Activated naive CD8-positive, alpha-beta T cell treated with anti-CD3 and anti-CD28 coated beads, Interleukin-2, amount 50 U/mL, for 24 hours (primary cell): ENCODE measurements around the gene ZNF519.
"Not testable (repeated sequence)": the region's sequence is repeated elsewhere in the genome, so short reads cannot be mapped to it uniquely, and the experiment has no call there.

Experiments
- ATAC-seq: fragments of 150-1000 bp; cut with Tn5 transposase; one replicate; pipeline ENCODE4 v1.10.0; 2021
- DNase-seq: peaks from one replicate; pipeline ENCODE4 v3.0.0; 2021
- H3K27ac Mint-ChIP-seq: one replicate; pipeline ENCODE4 v1.8.0; 2021; ENCODE audit warnings: mild to moderate bottlenecking, mixed read lengths
- H3K27me3 Mint-ChIP-seq: one replicate; pipeline ENCODE4 v1.8.0; 2021; ENCODE audit warnings: mixed read lengths
- H3K36me3 Mint-ChIP-seq: one replicate; pipeline ENCODE4 v1.8.0; 2021; ENCODE audit warnings: low read depth, mixed read lengths
- H3K4me1 Mint-ChIP-seq: one replicate; pipeline ENCODE4 v1.8.0; 2021; ENCODE audit warnings: mixed read lengths
- H3K4me3 Mint-ChIP-seq: one replicate; pipeline ENCODE4 v1.8.0; 2021; ENCODE audit warnings: mild to moderate bottlenecking, moderate library complexity, mixed read lengths
- H3K9me3 Mint-ChIP-seq: one replicate; pipeline ENCODE4 v1.8.0; 2021; ENCODE audit warnings: mixed read lengths

Gene ZNF519

DNA sequence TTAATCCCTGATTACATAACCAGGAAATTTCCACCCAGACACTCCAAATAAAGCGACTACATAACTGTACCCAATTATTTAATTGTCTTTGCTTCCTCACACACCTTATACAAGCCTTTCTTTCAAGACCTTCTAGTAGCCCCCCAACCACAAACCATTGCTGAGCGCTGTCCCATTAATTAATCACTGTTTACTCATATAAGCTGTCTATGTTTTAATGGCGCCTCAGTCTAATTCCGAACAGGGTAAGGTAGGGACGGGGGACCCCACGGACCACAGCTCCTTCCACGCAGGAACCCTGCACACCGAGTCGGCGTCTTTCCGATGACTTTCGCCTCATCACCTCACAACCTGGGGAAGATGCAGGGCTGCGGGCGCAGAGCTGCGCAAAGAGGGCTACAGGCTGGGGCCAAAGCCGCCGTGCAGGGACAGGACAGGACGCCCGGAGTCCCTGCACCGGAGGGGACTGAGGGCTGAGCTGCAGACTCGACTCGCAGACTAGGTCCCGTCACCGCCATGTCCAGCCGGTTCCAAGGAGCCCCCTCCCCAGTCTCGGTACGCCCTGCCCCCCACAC is 452 bp downstream of the ZNF519 start:
- H3K27me3 Mint-ChIP-seq, H3K36me3 Mint-ChIP-seq, DNase-seq, H3K9me3 Mint-ChIP-seq: not testable (repeated sequence)
- peaks cover 24% of the 10 kb centered on the region for H3K4me1 Mint-ChIP-seq
- H3K4me3 Mint-ChIP-seq, result peak overlapping the region; percentile 88
- H3K27ac Mint-ChIP-seq, result peak overlapping the region; percentile 83
- peak; percentile 26 for ATAC-seq

GRCh38 chr18:14130804-14131203 is 1.4 kb downstream of the ZNF519 start:
- not testable (repeated sequence) for DNase-seq, ATAC-seq, H3K27ac Mint-ChIP-seq, H3K9me3 Mint-ChIP-seq, H3K27me3 Mint-ChIP-seq, H3K36me3 Mint-ChIP-seq
- Mint-ChIP-seq H3K4me1 (peaks cover 24% of the 10 kb centered on the region), H3K4me3 (peak overlapping the region; percentile 88)

DNA sequence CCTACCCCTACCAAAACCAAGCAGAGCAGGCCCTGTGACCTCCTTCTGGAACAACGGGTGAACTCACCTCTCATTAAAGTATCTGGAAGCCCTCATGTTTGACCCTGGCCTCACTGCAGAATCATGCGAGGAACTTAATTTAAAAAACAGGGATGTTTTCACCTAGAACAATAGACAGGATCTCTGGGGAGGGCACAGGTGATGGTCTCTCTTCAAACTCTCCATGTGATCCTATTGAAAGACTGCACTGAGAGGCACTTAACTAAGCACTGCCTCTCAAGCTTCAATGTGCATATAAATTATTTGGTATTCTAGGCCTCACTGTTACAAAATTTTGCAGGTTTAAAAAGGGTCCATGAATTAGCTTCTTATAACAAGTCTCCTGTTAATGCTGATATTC is 7.5 kb downstream of the ZNF519 start:
- Mint-ChIP-seq H3K4me1 (peaks cover 2% of the 10 kb centered on the region), H3K36me3 (peaks cover 18% of the 10 kb centered on the region), H3K4me3 (no peak overlapping the region), H3K27ac (no peak overlapping the region), H3K27me3 (no peaks in the 10 kb centered on the region), H3K9me3 (no peaks in the 10 kb centered on the region)
- ATAC-seq, result no peak
- no peak for DNase-seq

DNA sequence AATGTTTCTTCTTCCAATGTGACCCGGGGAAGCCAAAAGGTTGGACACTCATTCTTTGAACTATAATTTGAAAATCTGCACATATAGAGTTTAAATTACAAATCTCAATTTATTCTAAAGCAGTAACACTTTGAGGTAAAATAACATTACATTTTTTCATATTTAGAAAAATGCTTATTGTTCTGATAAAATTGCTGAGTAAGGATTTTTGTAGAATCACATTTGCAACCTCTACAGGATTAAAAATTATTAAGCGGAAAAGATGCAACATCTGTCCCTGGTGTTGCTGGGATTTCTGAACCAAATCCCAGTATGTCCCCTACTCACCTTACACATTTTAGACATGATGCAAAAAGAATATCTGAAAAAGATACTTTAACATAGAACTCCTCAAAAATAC is 10.1 kb downstream of the ZNF519 start:
- no peak overlapping the region for H3K4me3 Mint-ChIP-seq
- DNase-seq (no peak), ATAC-seq (no peak)
- no peaks in the 10 kb centered on the region for H3K27me3 Mint-ChIP-seq
- H3K9me3 Mint-ChIP-seq, result peaks cover 5% of the 10 kb centered on the region
- no peak overlapping the region for H3K27ac Mint-ChIP-seq
- H3K36me3 Mint-ChIP-seq, result peaks cover 33% of the 10 kb centered on the region
- peaks cover 4% of the 10 kb centered on the region for H3K4me1 Mint-ChIP-seq

- ATAC-seq (no peak), DNase-seq (no peak)
- H3K27ac Mint-ChIP-seq, result no peak overlapping the region
Observed at GRCh38 chr18:14120926-14121325, 11.3 kb downstream of the ZNF519 start.

GRCh38 chr18:14117606-14118005 is 14.6 kb downstream of the ZNF519 start:
- H3K36me3 Mint-ChIP-seq, result peaks cover 39% of the 10 kb centered on the region
- ATAC-seq (no peak), DNase-seq (no peak)
- H3K27me3 Mint-ChIP-seq, result no peaks in the 10 kb centered on the region
- H3K4me3 Mint-ChIP-seq, result no peak overlapping the region
- peaks cover 24% of the 10 kb centered on the region for H3K9me3 Mint-ChIP-seq
- no peak overlapping the region for H3K27ac Mint-ChIP-seq
- peaks cover 4% of the 10 kb centered on the region for H3K4me1 Mint-ChIP-seq

More at GRCh38 chr18:14120926-14121325, 11.3 kb downstream of the ZNF519 start:
- Mint-ChIP-seq H3K4me1 (peaks cover 4% of the 10 kb centered on the region), H3K27me3 (no peaks in the 10 kb centered on the region), H3K4me3 (no peak overlapping the region), H3K36me3 (peaks cover 36% of the 10 kb centered on the region), H3K9me3 (peaks cover 10% of the 10 kb centered on the region)

GRCh38 chr18:14106906-14107305 is 25.3 kb downstream of the ZNF519 start:
- Mint-ChIP-seq H3K4me1 (no peaks in the 10 kb centered on the region), H3K9me3 (peaks cover 52% of the 10 kb centered on the region), H3K4me3 (no peak overlapping the region), H3K36me3 (peaks cover 63% of the 10 kb centered on the region), H3K27ac (no peak overlapping the region), H3K27me3 (no peaks in the 10 kb centered on the region)
- ATAC-seq (no peak), DNase-seq (no peak)

DNA sequence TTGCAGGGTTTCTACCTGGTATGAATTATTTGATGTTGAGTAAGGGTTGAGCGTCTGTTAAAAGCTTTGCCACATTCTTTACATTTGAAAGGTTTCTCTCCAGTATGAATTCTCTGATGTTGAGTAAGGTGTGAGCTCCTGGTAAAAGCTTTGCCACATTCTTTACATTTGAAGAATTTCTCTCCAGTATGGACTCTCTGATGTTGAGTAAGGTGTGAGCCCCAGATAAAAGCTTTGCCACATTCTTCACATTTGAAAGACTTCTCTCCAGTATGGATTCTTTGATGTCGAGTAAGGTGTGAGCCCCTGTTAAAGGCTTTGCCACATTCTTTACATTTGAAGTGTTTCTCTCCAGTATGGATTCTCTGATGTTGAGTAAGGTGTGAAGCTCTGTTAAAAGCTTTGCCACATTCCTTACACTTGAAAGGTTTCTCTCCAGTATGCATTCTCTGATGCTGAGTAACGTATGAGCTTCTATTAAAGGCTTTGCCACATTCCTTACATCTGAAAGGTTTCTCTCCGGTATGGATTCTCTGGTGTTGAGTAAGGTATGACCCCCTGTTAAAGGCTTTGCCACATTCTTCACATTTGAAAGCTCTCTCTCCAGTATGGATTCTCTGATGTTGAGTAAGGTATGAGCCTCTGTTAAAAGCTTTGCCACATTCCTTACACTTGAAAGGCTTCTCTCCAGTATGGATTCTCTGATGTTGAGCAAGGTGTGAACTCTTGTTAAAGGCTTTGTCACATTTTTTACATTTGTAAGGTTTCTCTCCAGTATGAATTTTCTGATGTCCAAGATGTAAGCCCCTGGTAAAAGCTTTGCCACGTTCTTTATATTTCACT is 27.1 kb downstream of the ZNF519 start:
- DNase-seq, result no peak
- H3K36me3 Mint-ChIP-seq, result peaks cover 69% of the 10 kb centered on the region
- H3K9me3 Mint-ChIP-seq, result peaks cover 54% of the 10 kb centered on the region
- peaks cover 9% of the 10 kb centered on the region for H3K4me1 Mint-ChIP-seq
- no peak for ATAC-seq
- no peak overlapping the region for H3K4me3 Mint-ChIP-seq
- H3K27ac Mint-ChIP-seq, result no peak overlapping the region
- H3K27me3 Mint-ChIP-seq, result no peaks in the 10 kb centered on the region

- DNase-seq, result no peak
- H3K27ac Mint-ChIP-seq, result no peak overlapping the region
- peaks cover 13% of the 10 kb centered on the region for H3K4me1 Mint-ChIP-seq
- peaks cover 68% of the 10 kb centered on the region for H3K36me3 Mint-ChIP-seq
- no peak overlapping the region for H3K4me3 Mint-ChIP-seq
- ATAC-seq, result no peak
- peaks cover 51% of the 10 kb centered on the region for H3K9me3 Mint-ChIP-seq
- no peaks in the 10 kb centered on the region for H3K27me3 Mint-ChIP-seq
Observed at GRCh38 chr18:14104201-14104600, 28.0 kb downstream of the ZNF519 start.

DNA sequence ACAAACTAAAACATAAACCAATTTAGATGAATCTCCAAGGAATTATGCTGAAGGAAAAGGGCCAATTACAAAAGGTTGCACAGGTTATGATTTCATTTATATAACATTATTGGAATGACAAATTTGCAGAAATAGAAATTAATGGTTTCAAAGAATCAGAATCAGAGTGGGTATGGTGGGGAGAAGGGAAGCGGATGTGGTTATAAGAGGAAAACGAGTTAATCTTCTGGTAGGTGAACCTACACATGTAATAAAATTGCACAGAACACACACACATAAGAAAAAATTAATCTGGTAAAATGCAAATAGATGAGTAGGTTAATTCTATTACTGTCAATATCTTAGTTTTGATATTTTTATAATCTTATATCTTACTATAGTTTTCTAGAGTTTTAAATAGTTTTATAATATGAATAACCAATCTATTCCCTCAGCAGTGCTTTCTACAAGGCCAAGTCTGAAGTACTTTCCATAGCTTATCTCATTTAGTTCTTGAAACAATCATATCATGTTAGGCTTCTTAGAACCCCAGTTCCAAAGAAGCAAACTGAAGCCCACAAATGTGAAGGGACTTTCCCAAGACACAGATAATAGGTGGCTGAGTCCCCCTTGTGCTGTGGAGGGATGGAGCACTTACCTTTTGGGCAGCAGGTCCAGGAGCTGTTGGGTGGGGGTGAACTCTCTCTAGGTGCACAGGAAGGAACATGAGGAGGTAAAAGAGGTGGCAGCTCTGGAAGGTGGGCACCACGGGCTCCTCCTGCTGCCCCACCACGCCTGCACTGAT is 31.5 kb downstream of the ZNF519 start:
- peaks cover 35% of the 10 kb centered on the region for H3K9me3 Mint-ChIP-seq
- ATAC-seq, result peak; percentile 68
- no peak overlapping the region for H3K4me3 Mint-ChIP-seq
- peaks cover 15% of the 10 kb centered on the region for H3K4me1 Mint-ChIP-seq
- H3K27ac Mint-ChIP-seq, result peak overlapping the region; percentile 9
- no peak for DNase-seq
- H3K27me3 Mint-ChIP-seq, result no peaks in the 10 kb centered on the region
- H3K36me3 Mint-ChIP-seq, result peaks cover 51% of the 10 kb centered on the region

- peaks cover 15% of the 10 kb centered on the region for H3K4me1 Mint-ChIP-seq
- H3K4me3 Mint-ChIP-seq, result no peak overlapping the region
- no peak overlapping the region for H3K27ac Mint-ChIP-seq
- H3K27me3 Mint-ChIP-seq, result no peaks in the 10 kb centered on the region
- peaks cover 34% of the 10 kb centered on the region for H3K36me3 Mint-ChIP-seq
- peaks cover 17% of the 10 kb centered on the region for H3K9me3 Mint-ChIP-seq
- ATAC-seq, result no peak
- DNase-seq, result no peak
Observed at GRCh38 chr18:14098428-14098827, 33.8 kb downstream of the ZNF519 start.

GRCh38 chr18:14097761-14098160 is 34.5 kb downstream of the ZNF519 start:
- H3K4me1 Mint-ChIP-seq, result peaks cover 15% of the 10 kb centered on the region
- H3K27ac Mint-ChIP-seq, result no peak overlapping the region
- ATAC-seq, result no peak
- no peak overlapping the region for H3K4me3 Mint-ChIP-seq
- H3K27me3 Mint-ChIP-seq, result no peaks in the 10 kb centered on the region
- peaks cover 28% of the 10 kb centered on the region for H3K36me3 Mint-ChIP-seq
- DNase-seq, result no peak
- H3K9me3 Mint-ChIP-seq, result peaks cover 15% of the 10 kb centered on the region

GRCh38 chr18:14093307-14093915 is 38.8 kb downstream of the ZNF519 start:
- no peak overlapping the region for H3K4me3 Mint-ChIP-seq
- DNase-seq, result no peak
- H3K9me3 Mint-ChIP-seq, result no peaks in the 10 kb centered on the region
- H3K36me3 Mint-ChIP-seq, result peaks cover 7% of the 10 kb centered on the region
- H3K27ac Mint-ChIP-seq, result no peak overlapping the region
- H3K4me1 Mint-ChIP-seq, result peaks cover 2% of the 10 kb centered on the region
- no peak for ATAC-seq
- no peaks in the 10 kb centered on the region for H3K27me3 Mint-ChIP-seq

DNA sequence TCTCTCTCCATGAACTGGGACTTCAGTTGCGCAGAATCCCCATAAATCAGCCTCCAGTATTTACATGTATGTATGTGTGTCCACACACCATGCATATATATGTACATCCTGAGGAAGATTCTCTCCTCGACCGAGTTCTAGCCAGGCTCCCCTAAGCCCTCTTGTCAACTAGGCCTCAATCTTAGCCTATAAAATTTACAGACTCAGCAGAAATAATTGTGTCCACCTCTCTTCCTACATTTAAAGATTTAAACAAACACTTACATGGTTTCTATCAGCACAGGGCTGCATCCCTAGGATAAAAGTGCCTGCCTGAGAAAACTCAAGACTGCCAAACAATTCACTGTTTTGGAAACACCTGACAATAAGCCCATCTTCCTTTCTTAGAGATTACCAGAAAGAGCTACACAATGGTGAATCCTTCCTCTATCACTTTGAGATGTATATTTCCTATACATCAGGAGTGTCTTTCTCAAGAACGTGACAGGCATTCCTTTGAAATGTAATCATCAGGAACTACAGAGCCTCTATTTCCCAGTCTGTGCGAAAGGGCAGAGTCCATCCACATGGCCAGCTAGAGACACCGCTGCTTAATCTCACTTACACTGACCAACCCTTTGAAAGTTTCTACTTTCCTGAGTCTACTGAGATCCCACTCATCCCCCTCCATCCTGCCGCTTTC is 39.5 kb downstream of the ZNF519 start:
- Mint-ChIP-seq H3K4me1 (no peaks in the 10 kb centered on the region), H3K27ac (no peak overlapping the region), H3K36me3 (peaks cover 7% of the 10 kb centered on the region), H3K9me3 (no peaks in the 10 kb centered on the region), H3K27me3 (no peaks in the 10 kb centered on the region), H3K4me3 (no peak overlapping the region)
- no peak for DNase-seq
- no peak for ATAC-seq
